ENCODE results near the gene GDPD4.

GDPD4 gene

GRCh38 chr11:77294040-77294439 lies 7.4 kb downstream of the GDPD4 start:
- DNase-seq: no peak

DNA sequence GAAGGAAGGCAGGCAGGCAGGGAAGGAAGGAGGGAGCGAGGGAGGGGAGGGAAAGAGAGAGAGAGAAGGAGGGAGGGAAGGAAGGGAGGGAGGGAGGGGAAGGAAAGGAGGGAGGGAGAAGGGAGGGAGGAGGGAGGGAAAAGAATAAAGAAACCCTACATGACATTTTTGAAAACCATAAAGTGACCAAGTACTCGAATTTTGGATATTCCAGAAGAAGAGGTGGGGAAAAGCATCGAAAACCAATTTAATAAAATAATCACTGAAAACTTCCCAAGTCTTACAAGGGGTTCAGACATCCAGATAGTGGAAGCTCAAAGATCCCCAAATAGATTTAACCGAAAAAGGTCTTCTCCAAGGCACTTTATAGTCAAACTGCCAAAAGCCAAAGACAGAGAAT lies 11.7 kb downstream of the GDPD4 start:
- DNase-seq: no peak

- no peak for DNase-seq
Measured at GRCh38 chr11:77287615-77288273, 13.7 kb downstream of the GDPD4 start.

- DNase-seq: no peak
Measured at GRCh38 chr11:77287136-77287535, 14.3 kb downstream of the GDPD4 start.

DNA sequence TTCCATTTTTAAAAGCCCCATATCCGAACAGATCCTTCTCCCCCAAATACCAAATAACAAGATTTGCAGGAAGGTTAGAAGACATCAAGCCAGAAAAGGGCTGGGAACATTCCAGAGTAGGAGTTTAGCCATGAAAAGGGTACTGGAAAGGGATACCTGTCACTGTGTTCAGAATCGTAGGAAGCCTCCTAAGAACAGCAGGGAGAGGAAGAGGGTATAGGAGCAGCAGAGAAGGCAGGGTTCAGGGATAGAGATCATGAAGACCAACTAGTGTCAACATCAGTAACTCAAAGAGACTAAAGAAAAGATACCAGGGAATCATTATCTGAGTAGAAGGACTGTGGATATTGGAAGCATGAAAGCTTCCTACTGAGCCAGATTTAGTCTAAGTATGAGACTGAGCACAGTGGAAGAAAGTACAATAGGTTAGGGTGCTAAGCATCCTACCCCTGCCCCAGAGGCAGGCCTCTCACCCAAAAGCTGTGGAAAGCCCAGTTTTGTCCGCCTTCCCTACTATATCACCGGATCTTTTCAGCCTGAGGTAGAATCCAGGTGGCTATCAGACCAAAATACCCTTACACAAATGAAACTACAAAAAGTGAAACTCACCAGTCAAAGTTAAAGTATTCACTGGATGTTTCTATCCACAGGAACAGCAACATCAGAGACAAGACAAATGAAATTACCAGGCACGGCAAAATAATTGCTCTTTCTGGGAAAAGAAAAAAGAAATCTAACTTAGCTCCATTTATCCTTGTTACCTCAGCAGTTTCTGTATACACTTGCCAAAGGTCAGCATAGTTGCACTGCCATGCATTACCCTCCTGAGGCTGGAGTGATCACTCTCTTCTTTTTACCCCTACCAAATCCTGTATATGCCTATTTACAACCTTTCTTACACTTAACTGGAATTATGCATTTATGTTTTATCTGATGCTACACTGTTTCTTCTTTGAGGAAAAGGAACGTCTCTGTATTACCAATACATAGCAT lies 16.7 kb downstream of the GDPD4 start:
- no peak for DNase-seq

- no peak for DNase-seq
Measured at GRCh38 chr11:77283101-77283500, 18.4 kb downstream of the GDPD4 start.

- DNase-seq: no peak
Measured at GRCh38 chr11:77278595-77279506, 22.6 kb downstream of the GDPD4 start.

DNA sequence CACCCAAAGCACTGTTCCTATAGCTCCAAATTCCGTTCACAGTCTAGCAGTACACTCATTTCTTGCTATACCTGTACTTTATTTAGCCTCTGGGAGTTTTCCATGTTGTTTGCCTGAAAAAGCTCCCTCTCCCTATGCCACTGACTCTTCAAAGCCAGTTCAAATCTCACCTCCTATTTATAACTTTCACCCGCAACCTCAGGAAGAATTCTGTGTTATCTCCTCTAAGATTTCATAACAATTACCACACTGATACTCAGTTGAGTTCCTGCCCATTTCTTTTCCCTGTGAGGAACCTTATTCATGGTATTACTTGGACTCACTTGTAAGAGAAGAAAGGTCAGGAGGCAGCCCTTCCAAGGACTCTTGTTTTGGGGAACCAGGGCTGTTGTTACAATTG lies 25.2 kb downstream of the GDPD4 start:
- DNase-seq: no peak

DNA sequence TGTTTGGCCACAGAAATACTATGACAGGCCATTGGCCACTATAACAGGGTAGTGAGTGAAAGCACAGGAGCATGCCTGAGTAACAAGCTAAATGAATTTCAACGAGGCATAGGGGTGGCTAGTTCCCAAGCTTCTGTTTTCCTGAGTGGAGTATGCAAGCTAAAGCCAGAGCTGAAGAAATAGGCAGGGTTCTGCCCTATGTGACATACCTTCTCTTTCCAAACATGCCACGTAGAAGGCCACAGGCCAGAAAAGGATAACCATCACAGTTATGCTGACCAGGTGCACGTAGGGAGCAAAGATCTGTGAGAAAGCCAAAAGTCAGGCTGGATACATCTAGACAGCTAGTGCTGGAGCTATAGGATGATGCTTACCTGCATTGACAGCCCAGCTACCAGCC lies 30.6 kb downstream of the GDPD4 start:
- no peak for DNase-seq

DNA sequence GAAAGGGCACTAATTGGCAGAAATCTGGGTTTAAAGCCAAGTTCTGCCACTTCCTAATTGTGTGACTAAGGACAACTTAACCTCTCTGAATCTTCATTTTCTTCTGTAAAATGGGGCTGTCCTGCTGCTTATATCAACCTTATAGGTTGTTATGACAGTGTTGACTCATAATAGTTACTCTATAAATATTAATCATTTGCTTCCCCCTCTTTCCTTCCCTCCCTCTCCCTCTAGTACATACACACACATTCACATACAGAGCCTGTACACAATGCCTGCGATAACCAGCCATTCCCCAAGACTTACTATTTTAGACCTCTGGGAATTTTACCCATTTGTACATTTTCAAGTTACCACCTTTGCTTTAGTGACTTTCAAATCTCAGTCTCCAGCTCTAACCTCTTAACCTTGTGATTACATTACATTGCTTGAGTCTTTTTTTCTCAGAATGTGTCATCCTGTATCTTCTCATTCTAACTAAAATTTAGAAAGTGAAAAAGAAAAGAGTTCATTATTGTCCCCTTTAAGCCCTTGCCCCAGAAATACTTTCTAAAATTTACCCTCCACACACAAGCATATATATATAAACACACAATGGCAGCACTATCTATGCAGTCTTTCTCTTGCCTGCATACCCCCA lies 31.9 kb downstream of the GDPD4 start:
- DNase-seq: no peak

- no peak for DNase-seq
Measured at GRCh38 chr11:77267962-77268361, 33.5 kb downstream of the GDPD4 start.

GRCh38 chr11:77266766-77267165 lies 34.7 kb downstream of the GDPD4 start:
- no peak for DNase-seq

- DNase-seq: no peak
Measured at GRCh38 chr11:77262803-77263202, 38.7 kb downstream of the GDPD4 start.

DNA sequence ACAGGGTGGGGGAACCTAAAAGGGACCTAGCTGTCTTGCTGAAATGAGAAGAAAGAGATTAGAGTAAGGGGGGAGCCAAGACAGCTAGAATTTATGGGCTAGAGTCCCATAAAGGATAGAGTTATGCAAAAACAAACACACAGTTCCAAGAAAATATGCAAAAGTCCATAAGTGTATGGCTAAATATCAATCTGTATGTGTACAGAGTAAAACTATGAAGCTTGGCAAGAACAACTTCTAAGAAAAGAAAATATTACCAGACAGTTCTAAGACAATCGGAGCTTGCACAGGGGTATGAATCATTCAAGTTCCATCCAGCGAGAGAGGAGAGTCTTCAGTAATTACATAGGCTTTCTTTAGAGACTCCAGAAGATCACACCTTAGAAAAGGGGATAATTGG lies 41.8 kb downstream of the GDPD4 start:
- no peak for DNase-seq

DNA sequence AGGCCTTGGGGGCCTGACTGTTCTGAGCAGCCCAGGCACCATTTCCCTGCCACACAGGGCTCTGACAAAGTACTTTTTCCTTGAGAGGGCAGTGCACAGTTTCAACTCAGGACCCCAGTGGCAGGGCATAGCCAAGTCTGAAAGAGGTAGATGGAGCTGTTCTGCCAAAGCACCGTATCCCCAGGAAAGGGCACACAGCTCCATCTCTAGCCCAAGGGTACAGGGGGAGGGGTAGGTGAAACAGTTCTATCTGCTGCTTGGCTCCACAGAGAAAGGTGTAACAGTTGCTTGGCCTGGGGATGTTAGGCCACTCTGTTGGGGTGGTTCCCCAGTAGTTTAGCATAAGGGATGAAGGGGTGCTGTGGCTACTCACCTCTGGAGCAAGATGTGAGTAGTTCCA lies 47.8 kb downstream of the GDPD4 start:
- no peak for DNase-seq

GRCh38 chr11:77252555-77253270 lies 48.8 kb downstream of the GDPD4 start:
- DNase-seq: no peak

DNA sequence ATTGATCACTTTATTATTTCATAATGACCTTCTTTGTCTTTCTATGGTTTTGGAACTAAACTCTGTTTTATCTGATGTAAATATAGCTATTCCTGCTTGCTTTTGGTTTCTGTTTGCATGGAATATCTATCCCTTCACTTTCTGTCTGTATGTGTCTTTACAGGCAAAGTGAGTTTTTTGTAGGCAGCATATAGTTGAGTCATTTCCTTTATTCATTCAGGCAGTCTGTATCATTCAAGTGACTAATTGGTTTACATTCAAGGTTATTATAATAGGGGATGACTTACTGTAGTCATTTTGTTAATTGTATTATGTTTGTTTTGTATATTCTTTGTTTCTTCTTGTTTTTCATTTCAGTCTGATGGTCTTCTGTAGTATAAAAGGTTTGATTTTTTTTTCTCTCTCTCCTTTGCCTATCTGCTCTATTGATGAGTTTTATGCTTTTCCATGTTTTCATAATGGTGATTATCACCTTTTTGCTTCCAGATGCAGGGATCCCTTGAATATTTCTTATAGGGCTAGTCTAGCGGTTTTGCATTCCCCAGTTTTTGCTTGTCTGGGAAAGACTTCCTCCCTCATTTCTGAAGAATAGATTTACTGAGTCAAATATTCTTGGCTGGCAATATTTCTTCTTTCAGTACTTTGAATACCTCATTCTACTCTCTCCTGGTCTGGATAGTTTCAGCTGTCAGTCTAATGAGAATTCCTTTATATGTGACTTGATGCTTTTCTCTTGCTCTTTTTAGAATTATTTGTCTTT lies 50.4 kb downstream of the GDPD4 start:
- DNase-seq: no peak

- no peak for DNase-seq
Measured at GRCh38 chr11:77249427-77249826, 52.1 kb downstream of the GDPD4 start.

- no peak for DNase-seq
Measured at GRCh38 chr11:77244277-77245027, 57.0 kb downstream of the GDPD4 start.

GRCh38 chr11:77236901-77237300 lies 64.6 kb downstream of the GDPD4 start:
- no peak for DNase-seq

Data from C1 segment of cervical spinal cord (tissue), 14 donors.